H1 (cell line): ENCODE measurements around the gene NR4A1. TPM values are rescaled to one million over a fixed set of nuclear protein-coding genes. Genes with fewer than 3 reads are reported as not detected.

ENCODE experiments used
- BRCA1 ChIP-seq: IDR thresholded peaks from 2 replicates; pipeline ENCODE4 v1.6.1; 2012; ENCODE audit warnings: low read depth, low read length, improper control_type of control experiment
- EP300 ChIP-seq, 2 experiments: IDR thresholded peaks; 1 replicate in 1 of 2; 2 replicates in 1 of 2; pipeline ENCODE4 v1.6.1; 2011 to 2012; ENCODE audit warnings: low read depth in 2 of 2, low read length in 2 of 2, mild to moderate bottlenecking in 2 of 2, borderline replicate concordance in 1 of 2, inconsistent platforms in 1 of 2, moderate library complexity in 1 of 2
- SUZ12 ChIP-seq: fragments of 200-600 bp; sonication (generic); IDR thresholded peaks from 2 replicates; pipeline ENCODE4 v1.6.1; 2012; ENCODE audit warnings: mild to moderate bottlenecking, inconsistent platforms, low read length, moderate library complexity, mixed read lengths
- polyA plus RNA-seq, 7 experiments: library from polyadenylated mRNA; depleted of rRNA in 3 of 7; stranded (reverse) in 5 of 7; unstranded in 2 of 7; fragments of >200 nt in 5 of 7; fragments of 200-250 nt in 2 of 7; gene quantifications; 1 replicate in 5 of 7; 2 replicates in 1 of 7; 4 replicates in 1 of 7; pipeline versions ENCODE4 v1.2.1 to v1.2.3, GENCODE V29; 2011 to 2013; ENCODE audit warnings: missing spikeins in 2 of 7, mixed read lengths in 2 of 7
- total RNA-seq: library from RNA; stranded (reverse); fragmentation: NEBNext Ultra II Directional; extraction: Animal tissue kit (Norgen Biotek cat#: 25700); gene quantifications from 2 replicates; pipeline ENCODE4 v1.2.1, GENCODE V29; 2021

NR4A1 gene
- total and polyA plus RNA-seq, 2 of the 8 experiments (the other 6 are each of a cell fraction or from before 2014, with no cell fraction given), result 18.7 to 23.3 TPM

DNA sequence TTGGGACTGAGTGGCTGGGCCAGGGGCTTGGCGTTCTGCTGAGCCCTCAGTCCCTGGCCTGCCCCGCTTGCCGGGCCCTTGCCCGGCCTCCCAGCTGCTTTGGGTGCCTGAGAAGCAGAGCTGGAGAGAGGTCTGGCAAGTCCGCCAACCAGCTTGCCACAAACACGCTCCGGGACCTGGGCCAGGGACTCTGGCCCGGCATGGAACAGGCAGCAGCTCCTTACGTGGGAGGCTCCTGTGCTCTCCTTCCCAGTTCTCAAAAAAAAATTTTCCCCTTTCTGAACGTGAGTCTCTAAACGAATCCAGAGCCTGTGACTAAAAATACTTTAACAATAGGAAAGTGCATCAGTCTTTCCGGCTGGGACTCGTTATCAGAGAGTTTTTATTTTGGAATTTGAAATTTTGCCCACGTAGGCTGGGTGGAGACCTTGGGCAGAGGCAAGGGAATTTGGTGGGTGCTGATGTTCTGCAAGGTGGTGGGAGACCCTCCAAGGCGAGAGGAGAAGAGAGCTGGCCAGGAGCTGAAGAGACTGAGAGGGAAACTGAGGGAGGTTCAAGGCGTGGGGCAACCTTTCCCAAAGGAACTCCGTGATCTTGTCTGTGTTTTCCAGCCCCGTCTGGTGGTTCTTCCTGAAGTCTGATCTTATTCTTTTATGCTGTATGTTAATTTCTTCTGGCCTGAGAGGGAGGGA is 6.8 kb upstream of the NR4A1 start (continued):
- no peak for TF ChIP-seq EP300 (IDR thresholded peaks at IDR 0.05; ENCODE audit: borderline replicate concordance in 1 of 2, low read depth in 2 of 2, low read length in 2 of 2)
- TF ChIP-seq SUZ12, result no peak
- no peak for TF ChIP-seq BRCA1
